ENCODE results near the gene COL13A1. TPM values are rescaled to one million over a fixed set of nuclear protein-coding genes. Genes with fewer than 3 reads are reported as not detected.

The COL13A1 gene
- total and polyA plus RNA-seq, 12 donors: 0.54 to 7.6 (median 1.9) TPM

- intact Hi-C loops (cut with DNase I): no loop called here
- 71 to 86% (median 81%) methylated on average over 6 of the region's 6 CpGs for WGBS, 4 donors
- H3K4me3 ChIP-seq: no peak overlapping the region
- no peak overlapping the region for H3K27ac ChIP-seq
- no peak for DNase-seq
- TF ChIP-seq CTCF (IDR thresholded peaks at IDR 0.05) (no peak), POLR2A (IDR thresholded peaks at IDR 0.05) (no peak)
- H3K4me1 ChIP-seq (replicated peaks in 1 of 2): no peaks in the 10 kb centered on the region
- no peaks in the 10 kb centered on the region for H3K27me3 ChIP-seq
- H3K9me3 ChIP-seq (replicated peaks in 1 of 3): no peaks in the 10 kb centered on the region
- no peaks in the 10 kb centered on the region for H3K36me3 ChIP-seq (replicated peaks in 1 of 2)
Observed at GRCh38 chr10:69855346-69856111, 53.8 kb downstream of the COL13A1 start.

GRCh38 chr10:69856601-69857166, 55.0 kb downstream of the COL13A1 start:
- Histone ChIP-seq H3K4me1 (replicated peaks in 1 of 2) (no peaks in the 10 kb centered on the region), H3K4me3 (no peak overlapping the region), H3K36me3 (replicated peaks in 1 of 2) (no peaks in the 10 kb centered on the region), H3K27ac (peak overlapping the region in 1 of 5 donors; percentile 23), H3K9me3 (replicated peaks in 1 of 3) (no peaks in the 10 kb centered on the region), H3K27me3 (peaks cover 3% of the 10 kb centered on the region)
- no peak for DNase-seq
- TF ChIP-seq CTCF (IDR thresholded peaks at IDR 0.05) (no peak), POLR2A (IDR thresholded peaks at IDR 0.05) (no peak)
- 58 to 78% (median 72%) methylated on average over 6 to 7 of the region's 7 CpGs for WGBS, 4 donors
- intact Hi-C loops (cut with DNase I): no loop called here

GRCh38 chr10:69858201-69858600, 56.5 kb downstream of the COL13A1 start:
- H3K27me3 ChIP-seq: peaks cover 3% of the 10 kb centered on the region
- TF ChIP-seq CTCF (IDR thresholded peaks at IDR 0.05) (no peak), POLR2A (IDR thresholded peaks at IDR 0.05) (no peak)
- no peak overlapping the region for H3K4me3 ChIP-seq
- H3K4me1 ChIP-seq (replicated peaks in 1 of 2): no peaks in the 10 kb centered on the region
- 60 to 88% (median 69%) methylated on average over 1 of the region's 1 CpG for WGBS, 4 donors
- intact Hi-C loops (cut with DNase I): no loop called here
- no peak for DNase-seq
- H3K36me3 ChIP-seq (replicated peaks in 1 of 2): no peaks in the 10 kb centered on the region
- H3K9me3 ChIP-seq (replicated peaks in 1 of 3): no peaks in the 10 kb centered on the region
- H3K27ac ChIP-seq: no peak overlapping the region

- intact Hi-C loops (cut with DNase I): no loop called here
- Histone ChIP-seq H3K4me1 (replicated peaks in 1 of 2) (no peaks in the 10 kb centered on the region), H3K4me3 (no peak overlapping the region), H3K27me3 (peaks cover 3% of the 10 kb centered on the region), H3K9me3 (replicated peaks in 1 of 3) (no peaks in the 10 kb centered on the region), H3K36me3 (replicated peaks in 1 of 2) (no peaks in the 10 kb centered on the region), H3K27ac (no peak overlapping the region)
- no peak for TF ChIP-seq CTCF (IDR thresholded peaks at IDR 0.05)
- no peak for TF ChIP-seq POLR2A (IDR thresholded peaks at IDR 0.05)
- 39 to 57% (median 41%) methylated on average over 6 to 9 of the region's 9 CpGs for WGBS, 4 donors
- DNase-seq: no peak
Observed at GRCh38 chr10:69860271-69860670, 58.6 kb downstream of the COL13A1 start.

All from adrenal gland (tissue), 12 donors.